T47D (cell line): ENCODE measurements around the gene GLP1R.

Experiments
- DNase-seq, 2 experiments: peaks; one replicate each; pipeline versions ENCODE4 v3.0.0 to v3.0.0-alpha.2; 2011 to 2012; ENCODE audit warnings: low read depth in 1 of 2, low spot score in 1 of 2
- JUND ChIP-seq: IDR thresholded peaks from 2 replicates; pipeline ENCODE4 v1.6.1; 2012; ENCODE audit warnings: low read depth
- in situ Hi-C: cut with HindIII; loops from 2 replicates; pipeline ENCODE4 v1.10.0; 2016; ENCODE audit warnings: low sequenced_read_pairs, low pct_unique_long_range_greater_than_20kb

GLP1R gene

GRCh38 chr6:39048481-39049399 lies at the start of gene GLP1R:
Gene GLP1R (plus strand): TSS chr6:39048781. CDS start chr6:39048841, 60 bp downstream.
- no peak for DNase-seq
- TF ChIP-seq JUND, result no peak
- in situ Hi-C loops, result no loop called here

GRCh38 chr6:39003072-39003471 lies 45.5 kb upstream of the GLP1R start:
- TF ChIP-seq JUND, result no peak
- peak in 1 of 2 experiments; percentile 30 for DNase-seq
- in situ Hi-C loops, result no loop called here

GRCh38 chr6:39003492-39003891 lies 45.1 kb upstream of the GLP1R start:
- in situ Hi-C loops, result no loop called here
- TF ChIP-seq JUND, result no peak
- DNase-seq, result no peak

- no peak for DNase-seq
- TF ChIP-seq JUND, result no peak
- in situ Hi-C loops, result no loop called here
Observed at GRCh38 chr6:39004801-39005200, 43.8 kb upstream of the GLP1R start.

GRCh38 chr6:39005774-39006173 lies 42.8 kb upstream of the GLP1R start:
- in situ Hi-C loops, result no loop called here
- no peak for TF ChIP-seq JUND
- peak in 1 of 2 experiments; percentile 18 for DNase-seq

DNA sequence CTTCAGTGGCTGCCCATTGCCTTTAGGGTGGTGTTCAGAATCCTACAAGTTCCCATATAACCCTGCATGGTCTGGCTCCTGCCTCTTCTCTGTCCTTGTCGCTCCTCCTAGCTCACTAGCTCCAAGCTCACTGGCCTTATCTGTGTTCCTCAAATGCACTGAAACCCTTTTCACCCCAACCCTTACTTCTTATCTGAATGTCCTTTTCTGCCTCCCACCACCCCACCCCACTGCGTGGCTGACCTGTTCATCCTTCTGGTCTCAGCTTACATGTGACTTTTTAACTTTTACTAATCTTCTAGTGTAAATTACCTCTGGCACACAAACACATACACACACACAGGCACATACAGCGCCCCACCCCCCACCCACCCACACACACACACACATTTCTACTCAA lies 41.0 kb upstream of the GLP1R start:
- in situ Hi-C loops, result no loop called here
- DNase-seq, result no peak
- no peak for TF ChIP-seq JUND

- TF ChIP-seq JUND, result no peak
- DNase-seq, result no peak
- in situ Hi-C loops, result no loop called here
Observed at GRCh38 chr6:39008737-39009136, 39.8 kb upstream of the GLP1R start.

DNA sequence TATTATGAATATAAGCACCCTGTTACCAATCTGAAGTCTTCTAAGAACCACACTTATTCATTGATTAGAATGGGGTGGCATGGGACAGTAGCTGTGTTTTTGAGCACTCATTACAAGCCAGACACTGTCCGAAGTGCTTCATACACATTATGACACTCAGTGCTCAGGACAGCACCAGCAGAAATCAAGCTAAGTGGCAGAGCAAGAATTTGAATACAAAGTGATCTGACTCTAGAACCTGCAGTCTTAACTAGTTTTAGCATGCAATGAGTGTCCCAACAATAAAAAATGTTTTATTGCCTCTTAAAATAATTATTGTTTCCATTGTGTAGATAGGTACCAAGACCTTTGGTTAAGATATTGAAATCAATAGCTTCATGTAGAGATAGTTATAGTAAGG lies 39.1 kb upstream of the GLP1R start:
- no peak for DNase-seq
- no peak for TF ChIP-seq JUND
- in situ Hi-C loops, result no loop called here

- DNase-seq, result no peak
- no peak for TF ChIP-seq JUND
- in situ Hi-C loops, result no loop called here
Observed at GRCh38 chr6:39016839-39017546, 31.6 kb upstream of the GLP1R start.

DNA sequence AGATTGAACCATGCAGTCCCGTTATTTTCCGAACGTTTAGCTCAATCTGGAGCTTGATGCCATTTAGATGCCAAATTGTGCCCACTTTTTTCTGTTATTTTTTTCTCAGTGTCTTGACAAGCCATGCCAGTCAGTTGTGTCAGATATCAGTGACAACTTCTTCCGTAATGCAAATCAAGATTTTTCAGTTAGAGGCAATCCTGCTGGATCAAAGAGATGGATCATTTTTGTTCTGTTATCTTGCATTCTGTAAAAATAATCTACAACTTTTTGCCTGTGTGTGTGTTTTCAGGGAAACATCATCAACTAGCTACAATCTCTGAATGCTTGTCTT lies 31.1 kb upstream of the GLP1R start:
- no peak for DNase-seq
- in situ Hi-C loops, result no loop called here
- TF ChIP-seq JUND, result no peak

- TF ChIP-seq JUND, result no peak
- DNase-seq, result peak in 1 of 2 experiments; percentile 17
- in situ Hi-C loops, result no loop called here
Observed at GRCh38 chr6:39018103-39018502, 30.5 kb upstream of the GLP1R start.

DNA sequence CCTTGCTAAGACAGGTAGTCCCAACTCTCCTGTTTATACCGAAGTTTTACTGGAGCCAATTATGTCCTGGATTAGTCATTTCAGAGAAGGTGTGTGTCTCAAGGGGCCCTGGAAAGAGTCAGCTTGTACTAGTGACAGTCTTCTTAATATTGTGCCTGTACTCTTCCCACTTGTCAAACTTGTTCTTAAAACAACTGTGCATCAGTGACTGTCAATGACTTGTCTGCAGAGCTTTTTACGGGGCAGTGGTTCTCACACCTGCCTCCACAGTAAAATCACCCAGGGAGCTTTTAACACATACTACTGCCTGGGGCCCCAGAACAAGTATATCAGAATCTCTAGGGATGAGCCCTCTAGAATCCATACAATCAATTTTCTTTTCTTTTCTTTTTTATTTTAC lies 28.4 kb upstream of the GLP1R start:
- peak in 1 of 2 experiments; percentile 39 for DNase-seq
- in situ Hi-C loops, result no loop called here
- TF ChIP-seq JUND, result no peak

DNA sequence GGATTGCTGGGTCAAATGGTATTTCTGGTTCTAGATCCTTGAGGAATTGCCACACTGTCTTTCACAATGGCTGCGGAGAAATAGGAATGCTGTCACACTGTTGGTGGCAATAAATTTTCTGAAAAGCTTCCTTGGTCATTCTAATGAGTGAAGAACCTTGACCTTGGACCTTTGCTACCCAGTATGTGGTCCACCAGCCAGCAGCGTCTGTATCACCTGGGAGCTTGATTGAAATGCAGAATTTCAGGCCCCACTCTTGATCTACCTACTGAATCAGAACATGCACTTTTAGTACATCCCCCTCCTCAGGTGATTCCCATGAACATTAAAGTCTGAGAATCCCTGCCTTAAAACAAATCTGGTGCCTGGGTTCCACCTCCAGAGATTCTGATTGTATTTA lies 27.5 kb upstream of the GLP1R start:
- no peak for TF ChIP-seq JUND
- DNase-seq, result no peak
- in situ Hi-C loops, result no loop called here

DNA sequence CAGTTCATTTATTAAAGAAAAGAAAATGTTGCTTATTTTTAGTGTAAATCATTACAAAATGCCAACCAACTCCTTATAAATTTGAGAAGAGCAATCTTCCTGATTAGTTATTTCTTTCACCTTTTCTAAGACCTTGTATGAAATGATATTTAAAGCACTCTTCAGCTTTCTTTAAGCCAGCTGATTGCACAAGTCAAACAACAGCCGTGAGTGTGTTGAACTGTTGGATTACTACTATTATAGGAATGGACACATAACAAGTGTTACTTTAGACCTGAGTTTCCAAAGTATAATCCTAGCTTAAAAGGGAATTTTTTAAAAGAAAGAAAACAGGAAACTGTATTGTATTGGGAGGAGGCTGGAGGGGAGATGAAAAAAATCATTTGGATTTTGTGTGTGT lies 26.8 kb upstream of the GLP1R start:
- DNase-seq, result no peak
- TF ChIP-seq JUND, result no peak
- in situ Hi-C loops, result no loop called here
